Neural progenitor cell (in vitro differentiated cells): ENCODE data around the gene ARV1. TPM values are rescaled to one million over a fixed set of nuclear protein-coding genes. Genes with fewer than 3 reads are reported as not detected.
"Not testable (repeated sequence)": the region's sequence is repeated elsewhere in the genome, so short reads cannot be mapped to it uniquely, and the experiment has no call there.

Source experiments
- DNase-seq: peaks from one replicate; pipeline ENCODE4 v3.0.0-alpha.2; 2016; ENCODE audit warnings: low spot score
- H2AFZ ChIP-seq: fragments of 200-600 bp; sonication (generic); replicated peaks from 2 replicates; pipeline ENCODE4 v1.6.1; 2016; ENCODE audit warnings: antibody characterized with exemption
- H3F3A ChIP-seq: fragments of 200-600 bp; sonication (generic); 2 replicates; pipeline ENCODE4 v1.6.1; 2016; ENCODE audit warnings: antibody characterized with exemption, low read depth
- H3K27ac ChIP-seq: fragments of 200-600 bp; sonication (generic); 2 replicates; pipeline ENCODE4 v1.5.1; 2016; ENCODE audit warnings: mild to moderate bottlenecking
- H3K27me3 ChIP-seq: fragments of 200-600 bp; sonication (generic); 2 replicates; pipeline ENCODE4 v1.6.1; 2016; ENCODE audit warnings: mild to moderate bottlenecking, moderate library complexity
- H3K36me3 ChIP-seq: fragments of 200-600 bp; sonication (generic); 2 replicates; pipeline ENCODE4 v1.5.1; 2016
- H3K4me1 ChIP-seq: fragments of 200-600 bp; sonication (generic); 2 replicates; pipeline ENCODE4 v1.6.1; 2016; ENCODE audit warnings: mixed run types
- H3K4me2 ChIP-seq: fragments of 200-600 bp; sonication (generic); 2 replicates; pipeline ENCODE4 v1.6.1; 2016
- H3K4me3 ChIP-seq: fragments of 200-600 bp; sonication (generic); 2 replicates; pipeline ENCODE4 v1.5.1; 2016
- H3K79me2 ChIP-seq: fragments of 200-600 bp; sonication (generic); 2 replicates; pipeline ENCODE4 v1.6.1; 2016; ENCODE audit warnings: low read depth
- H3K9ac ChIP-seq: fragments of 200-600 bp; sonication (generic); 2 replicates; pipeline ENCODE4 v1.6.1; 2016
- H3K9me3 ChIP-seq: fragments of 200-600 bp; sonication (generic); 2 replicates; pipeline ENCODE4 v1.5.1; 2016; ENCODE audit warnings: low read depth
- H4K20me1 ChIP-seq: fragments of 200-600 bp; sonication (generic); 2 replicates; pipeline ENCODE4 v1.6.1; 2016; ENCODE audit warnings: low read depth
- H3K27ac Mint-ChIP-seq: 3 replicates; pipeline ENCODE4 v1.8.0; 2021; ENCODE audit warnings: mixed read lengths
- H3K27me3 Mint-ChIP-seq: 2 replicates; pipeline ENCODE4 v1.8.0; 2022; ENCODE audit warnings: low read depth, mild to moderate bottlenecking, inconsistent platforms, moderate library complexity, mixed read lengths; ENCODE audit not compliant: insufficient read depth
- H3K36me3 Mint-ChIP-seq: 3 replicates; pipeline ENCODE4 v1.8.0; 2021; ENCODE audit warnings: mixed read lengths
- H3K4me1 Mint-ChIP-seq: 3 replicates; pipeline ENCODE4 v1.8.0; 2021; ENCODE audit warnings: mixed read lengths
- H3K4me3 Mint-ChIP-seq: 3 replicates; pipeline ENCODE4 v1.8.0; 2021; ENCODE audit warnings: mild to moderate bottlenecking, moderate library complexity, mixed read lengths
- H3K9me3 Mint-ChIP-seq: 3 replicates; pipeline ENCODE4 v1.8.0; 2020; ENCODE audit warnings: mixed read lengths
- EZH2 ChIP-seq: fragments of 200-600 bp; sonication (generic); IDR thresholded peaks from 2 replicates; pipeline ENCODE4 v1.6.1; 2017; ENCODE audit warnings: antibody characterized with exemption, mild to moderate bottlenecking, moderate library complexity
- EZH2phosphoT487 ChIP-seq: fragments of 200-600 bp; sonication (generic); IDR thresholded peaks from 2 replicates; pipeline ENCODE4 v1.6.1; 2017; ENCODE audit warnings: antibody characterized with exemption
- total RNA-seq: library from RNA; depleted of rRNA; stranded (reverse); fragments of >200 nt; gene quantifications from 2 replicates; pipeline ENCODE4 v1.2.3, GENCODE V29; 2015; ENCODE audit warnings: low replicate concordance
- TF ChIP-seq, protein P1 (sequence below): fragments of 200-600 bp; sonication (generic); IDR thresholded peaks from 2 replicates; pipeline ENCODE4 v1.5.1; 2017; ENCODE audit warnings: antibody characterized with exemption, mild to moderate bottlenecking

The ARV1 gene
- total RNA-seq, 1 donor from 2014 or later = 23.3 TPM

DNA sequence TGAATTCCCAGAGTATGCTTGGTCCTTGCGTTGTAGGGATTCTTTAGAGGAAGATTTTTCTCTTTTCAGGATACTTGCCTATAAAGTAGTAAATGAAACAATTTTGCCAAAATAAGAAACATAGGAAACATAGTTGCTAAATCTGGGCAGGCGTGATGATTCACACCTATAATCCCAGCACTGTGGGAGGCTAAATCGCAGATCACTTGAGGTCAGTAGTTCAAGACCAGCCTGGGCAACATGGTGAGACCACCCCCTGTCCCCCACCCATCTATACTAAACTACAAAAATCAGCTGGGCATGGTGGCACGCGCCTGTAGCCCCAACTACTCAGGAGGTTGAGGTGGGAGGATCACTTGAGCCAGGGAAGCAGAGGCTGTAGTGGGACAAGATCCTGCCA lies 4.9 kb downstream of the ARV1 start:
- peaks cover 5% of the 10 kb centered on the region for H3K36me3 Mint-ChIP-seq
- H3K4me3 ChIP-seq = no peak overlapping the region
- peaks cover 5% of the 10 kb centered on the region for H4K20me1 ChIP-seq
- no peak overlapping the region for H3K4me2 ChIP-seq
- peaks cover 3% of the 10 kb centered on the region for H3F3A ChIP-seq
- no peak for DNase-seq
- no peak overlapping the region for H3K27ac ChIP-seq
- no peaks in the 10 kb centered on the region for H3K9me3 ChIP-seq
- peaks cover 14% of the 10 kb centered on the region for H3K79me2 ChIP-seq
- no peaks in the 10 kb centered on the region for H3K9me3 Mint-ChIP-seq
- TF ChIP-seq EZH2 (no peak), EZH2phosphoT487 (no peak)
- TF ChIP-seq, protein P1, sequence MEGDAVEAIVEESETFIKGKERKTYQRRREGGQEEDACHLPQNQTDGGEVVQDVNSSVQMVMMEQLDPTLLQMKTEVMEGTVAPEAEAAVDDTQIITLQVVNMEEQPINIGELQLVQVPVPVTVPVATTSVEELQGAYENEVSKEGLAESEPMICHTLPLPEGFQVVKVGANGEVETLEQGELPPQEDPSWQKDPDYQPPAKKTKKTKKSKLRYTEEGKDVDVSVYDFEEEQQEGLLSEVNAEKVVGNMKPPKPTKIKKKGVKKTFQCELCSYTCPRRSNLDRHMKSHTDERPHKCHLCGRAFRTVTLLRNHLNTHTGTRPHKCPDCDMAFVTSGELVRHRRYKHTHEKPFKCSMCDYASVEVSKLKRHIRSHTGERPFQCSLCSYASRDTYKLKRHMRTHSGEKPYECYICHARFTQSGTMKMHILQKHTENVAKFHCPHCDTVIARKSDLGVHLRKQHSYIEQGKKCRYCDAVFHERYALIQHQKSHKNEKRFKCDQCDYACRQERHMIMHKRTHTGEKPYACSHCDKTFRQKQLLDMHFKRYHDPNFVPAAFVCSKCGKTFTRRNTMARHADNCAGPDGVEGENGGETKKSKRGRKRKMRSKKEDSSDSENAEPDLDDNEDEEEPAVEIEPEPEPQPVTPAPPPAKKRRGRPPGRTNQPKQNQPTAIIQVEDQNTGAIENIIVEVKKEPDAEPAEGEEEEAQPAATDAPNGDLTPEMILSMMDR = no peak
- H3K4me1 ChIP-seq = peaks cover 16% of the 10 kb centered on the region
- H3K27ac Mint-ChIP-seq = no peak overlapping the region
- H2AFZ ChIP-seq = no peak overlapping the region
- no peak overlapping the region for H3K4me3 Mint-ChIP-seq
- H3K4me1 Mint-ChIP-seq = peaks cover 10% of the 10 kb centered on the region
- no peaks in the 10 kb centered on the region for H3K27me3 ChIP-seq
- H3K36me3 ChIP-seq = no peaks in the 10 kb centered on the region
- H3K27me3 Mint-ChIP-seq = peaks cover 1% of the 10 kb centered on the region
- H3K9ac ChIP-seq = no peak overlapping the region

GRCh38 chr1:230984622-230985515 lies 6.0 kb downstream of the ARV1 start:
- DNase-seq = peak; percentile 22
- not testable (repeated sequence) for H3K4me1 Mint-ChIP-seq, H3K27ac Mint-ChIP-seq, H3K9ac ChIP-seq, H4K20me1 ChIP-seq, H3F3A ChIP-seq, H3K9me3 ChIP-seq, H3K36me3 Mint-ChIP-seq, H3K27me3 Mint-ChIP-seq, H3K4me3 Mint-ChIP-seq, H3K4me3 ChIP-seq, H3K27ac ChIP-seq, H3K79me2 ChIP-seq, H3K9me3 Mint-ChIP-seq, H2AFZ ChIP-seq, H3K27me3 ChIP-seq, H3K36me3 ChIP-seq
- Histone ChIP-seq H3K4me1 (peaks cover 12% of the 10 kb centered on the region), H3K4me2 (peak overlapping the region; percentile 57)

DNA sequence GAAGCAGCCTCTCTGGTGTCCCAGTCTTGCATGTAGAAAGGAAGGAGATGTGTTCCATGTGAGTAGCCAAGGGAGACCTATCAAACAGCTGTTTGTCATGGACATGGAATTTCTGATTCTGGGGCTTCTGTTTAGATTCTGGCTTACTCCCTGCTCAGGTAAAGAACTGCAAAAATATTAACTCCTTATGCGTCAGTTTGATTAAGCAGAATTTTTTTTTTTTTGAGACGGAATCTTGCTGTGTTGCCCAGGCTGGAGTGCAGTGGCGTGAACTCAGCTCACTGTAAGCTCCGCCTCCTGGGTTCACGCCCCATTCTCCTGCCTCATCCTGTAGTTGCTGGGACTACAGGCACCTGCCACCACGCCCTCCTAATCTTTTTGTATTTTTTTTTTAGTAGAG lies 6.8 kb downstream of the ARV1 start:
- H3K79me2 ChIP-seq = no peaks in the 10 kb centered on the region
- H3K4me3 Mint-ChIP-seq = no peak overlapping the region
- no peak overlapping the region for H3K27ac ChIP-seq
- peaks cover 5% of the 10 kb centered on the region for H3K36me3 Mint-ChIP-seq
- H4K20me1 ChIP-seq = peaks cover 5% of the 10 kb centered on the region
- H3K27ac Mint-ChIP-seq = no peak overlapping the region
- no peaks in the 10 kb centered on the region for H3K9me3 Mint-ChIP-seq
- H3K9me3 ChIP-seq = no peaks in the 10 kb centered on the region
- TF ChIP-seq, protein P1 = no peak
- TF ChIP-seq EZH2 (no peak), EZH2phosphoT487 (no peak)
- no peak overlapping the region for H3K9ac ChIP-seq
- H3F3A ChIP-seq = no peaks in the 10 kb centered on the region
- H3K27me3 ChIP-seq = no peaks in the 10 kb centered on the region
- H3K27me3 Mint-ChIP-seq = no peaks in the 10 kb centered on the region
- no peaks in the 10 kb centered on the region for H3K4me1 Mint-ChIP-seq
- H3K4me3 ChIP-seq = no peak overlapping the region
- H3K36me3 ChIP-seq = no peaks in the 10 kb centered on the region
- no peak overlapping the region for H2AFZ ChIP-seq
- H3K4me2 ChIP-seq = no peak overlapping the region
- no peak for DNase-seq
- peaks cover 9% of the 10 kb centered on the region for H3K4me1 ChIP-seq

GRCh38 chr1:230986976-230987375 lies 8.1 kb downstream of the ARV1 start:
- H3K4me1 Mint-ChIP-seq = no peaks in the 10 kb centered on the region
- H3K27ac Mint-ChIP-seq = peak overlapping the region; percentile 19
- TF ChIP-seq EZH2phosphoT487 (no peak), EZH2 (no peak)
- TF ChIP-seq, protein P1 = no peak
- no peak for DNase-seq
- no peak overlapping the region for H3K9ac ChIP-seq
- H2AFZ ChIP-seq = no peak overlapping the region
- no peak overlapping the region for H3K4me3 ChIP-seq
- H3K4me3 Mint-ChIP-seq = no peak overlapping the region
- H3K36me3 ChIP-seq = no peaks in the 10 kb centered on the region
- H3K9me3 ChIP-seq = no peaks in the 10 kb centered on the region
- no peaks in the 10 kb centered on the region for H3K27me3 Mint-ChIP-seq
- peaks cover 9% of the 10 kb centered on the region for H3K4me1 ChIP-seq
- H3K36me3 Mint-ChIP-seq = peaks cover 11% of the 10 kb centered on the region
- H3K27me3 ChIP-seq = no peaks in the 10 kb centered on the region
- no peaks in the 10 kb centered on the region for H3K79me2 ChIP-seq
- no peaks in the 10 kb centered on the region for H3K9me3 Mint-ChIP-seq
- peaks cover 5% of the 10 kb centered on the region for H4K20me1 ChIP-seq
- H3F3A ChIP-seq = no peaks in the 10 kb centered on the region
- H3K27ac ChIP-seq = no peak overlapping the region
- H3K4me2 ChIP-seq = no peak overlapping the region
